GM18498 (cell line): ENCODE results near the gene GDPD4.

Source experiments
- ATAC-seq: cut with Tn5 transposase; IDR thresholded peaks from one replicate; pipeline ENCODE4 v1.9.1; 2021; ENCODE audit warnings: mild to moderate bottlenecking, moderate library complexity; ENCODE audit not compliant: unreplicated experiment

Gene GDPD4, protein sequence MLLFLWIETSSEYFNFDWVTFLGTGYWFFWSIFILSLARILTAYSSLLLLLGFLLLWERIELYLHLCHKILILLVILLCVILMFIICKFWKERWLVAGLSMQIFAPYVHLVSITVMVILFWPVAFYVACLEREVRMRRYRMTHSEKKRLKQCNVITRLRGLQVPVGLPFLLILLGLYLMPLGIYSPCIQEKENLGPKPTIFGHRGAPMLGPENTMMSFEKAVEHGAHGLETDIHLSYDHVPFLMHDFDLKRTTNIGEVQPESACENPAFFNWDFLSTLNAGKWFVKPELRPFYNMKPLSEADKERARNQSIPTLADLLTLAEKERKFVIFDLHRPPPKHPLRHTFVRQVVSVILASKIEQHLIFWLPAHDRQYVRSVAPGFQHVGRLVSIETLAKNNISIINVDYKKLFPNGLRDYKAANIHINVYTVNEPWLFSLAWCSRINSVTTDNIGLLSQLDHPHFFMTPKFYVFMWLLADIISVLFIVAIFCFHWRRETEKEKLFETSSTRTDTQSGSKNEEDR

GRCh38 chr11:77301510-77301909, at the start of gene GDPD4:
Gene GDPD4 (minus strand): TSS chr11:77301686. CDS start chr11:77285137, 16,549 bp downstream.
- no peak for ATAC-seq

- ATAC-seq, result no peak
Observed at GRCh38 chr11:77347948-77348347, 46.5 kb upstream of the GDPD4 start.

DNA sequence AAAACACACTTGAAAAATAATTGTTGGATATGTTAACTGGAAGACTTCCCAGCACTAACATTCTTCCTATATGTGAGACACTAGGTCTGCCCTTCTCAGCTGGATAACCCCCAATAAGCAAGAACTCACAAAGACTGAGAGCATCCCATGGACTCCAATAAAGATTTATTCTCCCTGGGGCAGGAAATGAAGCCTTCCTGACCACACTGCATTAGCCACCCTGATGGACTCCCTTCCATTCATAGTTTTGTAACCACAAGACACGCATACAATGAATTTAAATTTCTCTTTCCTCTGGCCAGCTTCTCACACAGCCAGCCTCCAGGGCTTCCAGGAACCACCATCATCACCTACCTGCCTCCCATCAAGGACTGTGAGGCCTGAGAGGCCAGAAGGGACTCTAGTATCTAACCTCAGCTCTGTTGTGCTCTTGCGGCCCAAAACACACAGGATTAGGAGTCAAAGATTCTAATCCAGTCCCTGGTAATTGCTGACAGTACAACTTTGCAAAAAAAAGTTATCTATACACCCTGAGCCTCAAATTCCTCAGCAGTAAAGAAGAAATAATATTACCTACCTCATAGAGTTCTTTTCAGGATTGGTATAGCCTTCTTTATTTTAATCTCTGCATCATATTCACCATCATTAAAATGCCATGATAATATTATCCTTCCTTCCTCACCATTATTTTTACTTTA, 45.6 kb upstream of the GDPD4 start:
- ATAC-seq, result no peak

DNA sequence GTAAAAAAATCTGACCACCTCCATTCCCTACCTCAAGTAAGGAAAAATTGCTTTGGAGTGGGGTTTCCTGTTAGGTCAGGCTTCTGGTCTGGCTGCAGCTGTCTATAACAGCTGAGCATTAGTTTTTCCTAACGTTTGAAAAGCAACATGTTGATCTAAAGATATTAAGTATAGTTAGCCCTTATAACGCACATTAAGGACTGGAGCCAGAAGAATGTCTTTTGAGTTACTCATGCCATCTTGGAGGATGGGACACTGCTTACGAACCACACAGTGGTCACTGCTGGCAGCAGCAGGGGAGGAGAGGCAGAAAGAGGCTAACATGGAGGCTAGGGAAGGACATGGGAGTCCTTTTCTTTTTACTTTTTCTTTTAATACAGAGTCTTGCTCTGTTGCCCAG, 44.1 kb upstream of the GDPD4 start:
- ATAC-seq, result no peak

- ATAC-seq, result no peak
Observed at GRCh38 chr11:77340501-77340900, 39.0 kb upstream of the GDPD4 start.

DNA sequence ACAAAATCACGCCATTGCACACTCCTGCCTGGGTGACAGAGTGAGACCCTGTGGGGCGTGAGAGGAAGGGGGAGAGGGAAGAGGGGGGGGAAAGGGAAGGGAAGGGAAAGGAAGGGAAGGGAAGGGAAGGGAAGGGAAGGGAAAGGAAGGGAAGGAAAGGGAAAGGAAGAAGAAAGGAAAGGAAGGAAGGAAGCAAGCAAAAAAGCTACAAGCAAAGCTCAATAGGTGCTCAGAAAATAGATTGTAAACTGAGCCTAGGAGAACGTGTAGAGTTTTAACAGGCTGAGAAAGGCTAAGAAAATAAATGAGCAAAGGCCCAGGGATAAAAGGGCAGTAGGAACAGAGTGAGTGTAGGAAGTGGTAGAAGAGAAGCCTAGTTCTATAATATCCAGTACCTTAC, 30.8 kb upstream of the GDPD4 start:
- ATAC-seq, result no peak

DNA sequence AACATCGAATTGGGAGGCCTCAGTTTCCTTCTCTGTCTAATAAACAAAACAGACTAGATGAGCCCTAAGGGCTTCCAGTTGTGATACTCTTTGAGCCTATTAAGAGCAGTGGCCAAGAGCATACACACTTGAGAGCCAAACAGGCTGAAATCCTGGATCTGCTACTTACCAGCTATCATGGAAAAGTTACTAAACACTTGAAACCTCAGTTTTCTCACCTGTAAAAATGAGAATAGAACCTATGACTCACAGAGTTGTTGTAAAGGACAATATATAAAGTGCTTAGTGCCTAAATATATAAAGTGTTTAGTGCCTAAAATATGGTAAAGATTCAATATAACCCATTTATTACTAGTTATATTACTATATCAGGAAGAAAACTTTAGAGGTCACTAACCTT, 23.7 kb upstream of the GDPD4 start:
- no peak for ATAC-seq

- ATAC-seq, result no peak
Observed at GRCh38 chr11:77324508-77324907, 23.0 kb upstream of the GDPD4 start.

- no peak for ATAC-seq
Observed at GRCh38 chr11:77322926-77323590, 21.6 kb upstream of the GDPD4 start.

GRCh38 chr11:77322506-77322905, 21.0 kb upstream of the GDPD4 start:
- no peak for ATAC-seq

DNA sequence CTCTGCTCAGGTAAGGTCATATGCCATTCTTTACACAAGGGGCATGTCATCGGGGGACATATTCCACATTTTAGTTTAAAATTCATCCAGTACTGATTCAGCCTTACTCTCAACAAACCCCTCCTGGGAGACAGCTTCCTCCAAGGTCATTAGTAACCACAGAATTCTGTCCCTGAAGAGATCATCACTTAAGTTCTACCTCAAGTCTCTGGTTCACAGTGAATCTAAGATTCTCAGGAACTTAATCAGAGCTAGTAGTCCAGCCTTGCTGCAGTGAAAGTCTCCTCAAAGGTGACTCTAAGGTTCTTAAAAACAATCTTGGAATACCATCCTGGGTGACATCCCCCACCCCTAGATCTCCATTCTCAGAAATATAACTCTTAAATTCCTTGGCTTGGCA, 18.9 kb upstream of the GDPD4 start:
- no peak for ATAC-seq

DNA sequence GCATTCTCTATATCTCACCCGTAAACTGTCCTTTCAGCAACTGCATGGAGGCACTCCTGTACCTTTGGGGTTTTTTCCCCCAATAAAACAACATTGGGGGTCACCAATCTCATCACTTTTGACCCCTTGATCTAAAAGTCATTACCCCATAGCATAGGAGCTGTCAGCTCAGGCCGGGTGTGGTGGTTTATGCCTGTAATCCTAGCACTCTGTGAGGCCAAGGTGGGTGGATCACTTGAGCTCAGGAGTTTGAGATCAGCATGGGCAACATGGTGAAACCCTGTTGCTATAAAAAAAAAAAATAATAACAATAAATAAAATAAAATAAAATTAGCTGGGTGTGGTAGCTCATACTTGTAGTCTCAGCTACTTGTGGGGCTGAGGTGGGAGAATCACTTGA, 17.1 kb upstream of the GDPD4 start:
- ATAC-seq, result no peak

- no peak for ATAC-seq
Observed at GRCh38 chr11:77316733-77317342, 15.4 kb upstream of the GDPD4 start.

- ATAC-seq, result no peak
Observed at GRCh38 chr11:77312107-77312506, 10.6 kb upstream of the GDPD4 start.

- ATAC-seq, result no peak
Observed at GRCh38 chr11:77311701-77312100, 10.2 kb upstream of the GDPD4 start.

- ATAC-seq, result no peak
Observed at GRCh38 chr11:77310721-77311120, 9.2 kb upstream of the GDPD4 start.

GRCh38 chr11:77309401-77310085, 8.1 kb upstream of the GDPD4 start:
- no peak for ATAC-seq

DNA sequence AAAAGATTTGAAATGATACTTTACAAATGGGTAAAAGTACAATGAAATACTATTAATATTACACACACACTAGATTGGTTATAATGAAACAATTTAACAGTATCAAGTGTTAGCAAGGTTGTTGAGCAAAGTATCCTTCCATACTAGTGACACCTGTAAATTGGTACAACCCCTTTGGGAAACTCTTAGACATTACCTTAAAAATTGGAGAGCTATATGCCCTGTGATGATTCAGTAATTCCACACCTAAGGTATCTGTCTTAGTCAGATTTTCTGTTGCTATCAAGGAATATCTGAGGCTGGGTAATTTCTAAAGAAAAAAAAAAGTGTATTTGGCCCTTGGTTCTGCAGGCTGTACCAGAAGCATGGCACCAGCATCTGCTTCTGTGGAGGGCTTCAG, 7.4 kb upstream of the GDPD4 start:
- ATAC-seq, result no peak

DNA sequence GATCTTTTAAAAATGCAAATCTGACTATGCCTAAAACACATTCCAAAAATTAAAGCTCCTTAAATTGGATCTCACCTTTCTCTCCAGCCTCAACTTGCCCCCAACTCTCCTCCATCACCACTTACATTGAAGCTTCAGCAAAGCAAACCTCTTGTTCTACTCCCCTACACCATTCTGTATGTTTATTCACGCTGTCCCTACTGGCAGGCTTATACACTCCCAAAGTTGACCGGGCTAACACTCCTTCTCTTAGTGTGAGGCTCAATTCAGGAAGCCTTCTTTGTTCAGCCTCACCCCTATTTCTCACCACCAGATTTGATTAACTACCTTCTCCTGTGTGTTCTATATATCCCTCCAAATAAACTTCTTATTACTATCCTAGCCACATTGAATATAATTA, 1.8 kb upstream of the GDPD4 start:
- no peak for ATAC-seq

DNA sequence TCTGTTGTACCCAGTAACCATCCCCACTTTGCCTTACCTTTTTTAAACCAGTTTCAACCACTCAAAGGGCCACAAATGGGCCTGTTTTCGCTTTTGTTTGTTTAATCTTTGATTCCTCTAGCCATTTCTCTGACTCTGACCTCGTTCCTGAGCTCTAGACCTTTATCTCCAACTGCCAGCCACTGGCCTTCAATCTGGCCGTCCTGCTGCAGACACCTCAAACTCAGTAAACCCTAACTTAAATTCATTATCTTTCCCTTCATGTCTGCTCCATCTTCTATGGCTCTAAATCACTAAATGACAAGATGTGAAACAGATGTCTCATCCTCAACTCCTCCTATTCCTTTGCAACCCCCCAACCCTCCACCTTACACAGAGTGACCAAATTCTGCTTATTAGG, 1.3 kb upstream of the GDPD4 start:
- ATAC-seq, result no peak

DNA sequence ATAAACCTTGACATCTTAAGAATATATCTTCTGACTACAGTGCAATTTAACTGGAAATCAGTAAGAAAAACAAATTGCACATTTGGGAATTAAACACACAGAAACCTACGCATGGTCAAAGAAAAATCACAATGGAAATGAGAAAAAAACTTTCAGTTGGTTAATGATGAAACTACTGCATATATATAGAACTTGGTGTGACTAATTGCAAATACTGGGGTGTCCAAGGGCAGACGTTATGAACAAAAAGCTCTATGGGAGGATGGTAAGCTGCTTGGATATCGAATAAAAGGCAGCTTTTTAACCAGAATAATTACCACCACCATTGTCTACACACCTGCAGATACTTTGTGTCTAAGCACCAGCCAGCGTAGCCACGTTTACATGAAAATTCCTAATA, 791 bp downstream of the GDPD4 start:
- no peak for ATAC-seq
